HCEC 1CT (cell line): Measurements from ENCODE around the gene CAMTA1.
A peak's percentile ranks its signal among the peaks of the same experiment; 100 is the strongest.

ENCODE experiments used
- DNase-seq: peaks from one replicate; pipeline ENCODE4 v3.0.0-alpha.2; 2017

The CAMTA1 gene

GRCh38 chr1:6987940-6988339, 202.7 kb downstream of the CAMTA1 start:
- DNase-seq: no peak

- no peak for DNase-seq
These were observed 203.5 kb downstream of the CAMTA1 start for GRCh38 chr1:6988796-6989195.

- no peak for DNase-seq
These were observed 204.2 kb downstream of the CAMTA1 start for GRCh38 chr1:6989212-6990159.

GRCh38 chr1:6991266-6991665, 206.0 kb downstream of the CAMTA1 start:
- DNase-seq: peak; percentile 79

GRCh38 chr1:6995789-6996188, 210.5 kb downstream of the CAMTA1 start:
- no peak for DNase-seq

- no peak for DNase-seq
These were observed 211.1 kb downstream of the CAMTA1 start for GRCh38 chr1:6996371-6996770.

- no peak for DNase-seq
These were observed 211.6 kb downstream of the CAMTA1 start for GRCh38 chr1:6996866-6997265.

- DNase-seq: no peak
These were observed 213.0 kb downstream of the CAMTA1 start for GRCh38 chr1:6998267-6998666.

- no peak for DNase-seq
These were observed 214.6 kb downstream of the CAMTA1 start for GRCh38 chr1:6999826-7000225.

GRCh38 chr1:7000720-7001119, 215.5 kb downstream of the CAMTA1 start:
- DNase-seq: no peak

GRCh38 chr1:7002728-7003127, 217.5 kb downstream of the CAMTA1 start:
- no peak for DNase-seq

- DNase-seq: no peak
These were observed 218.4 kb downstream of the CAMTA1 start for GRCh38 chr1:7003676-7004075.

- DNase-seq: no peak
These were observed 218.9 kb downstream of the CAMTA1 start for GRCh38 chr1:7004181-7004580.

- no peak for DNase-seq
These were observed 220.5 kb downstream of the CAMTA1 start for GRCh38 chr1:7005762-7006161.

GRCh38 chr1:7006996-7007871, 222.0 kb downstream of the CAMTA1 start:
- no peak for DNase-seq

GRCh38 chr1:7007902-7008301, 222.6 kb downstream of the CAMTA1 start:
- no peak for DNase-seq

- no peak for DNase-seq
These were observed 223.1 kb downstream of the CAMTA1 start for GRCh38 chr1:7008331-7008730.

- no peak for DNase-seq
These were observed 223.9 kb downstream of the CAMTA1 start for GRCh38 chr1:7008975-7009740.

- no peak for DNase-seq
These were observed 224.7 kb downstream of the CAMTA1 start for GRCh38 chr1:7009741-7010525.

- no peak for DNase-seq
These were observed 225.4 kb downstream of the CAMTA1 start for GRCh38 chr1:7010534-7011200.

GRCh38 chr1:7011826-7012225, 226.6 kb downstream of the CAMTA1 start:
- no peak for DNase-seq
